Measurements from ENCODE around the gene LTBP1.

- TF ChIP-seq CTCF (IDR thresholded peaks at IDR 0.05; ENCODE audit: low read depth, low read length, poor library complexity, severe bottlenecking) (no peak), EZH2phosphoT487 (IDR thresholded peaks at IDR 0.05; ENCODE audit: borderline replicate concordance, low read length) (no peak)
Measured at GRCh38 chr2:33278245-33278943, 331.6 kb downstream of the LTBP1 start.

Measured in DOHH2 (cell line).